ENCODE results near the gene CFAP141.
"Not testable (repeated sequence)": the region's sequence is repeated elsewhere in the genome, so short reads cannot be mapped to it uniquely, and the experiment has no call there.

Gene CFAP141

DNA sequence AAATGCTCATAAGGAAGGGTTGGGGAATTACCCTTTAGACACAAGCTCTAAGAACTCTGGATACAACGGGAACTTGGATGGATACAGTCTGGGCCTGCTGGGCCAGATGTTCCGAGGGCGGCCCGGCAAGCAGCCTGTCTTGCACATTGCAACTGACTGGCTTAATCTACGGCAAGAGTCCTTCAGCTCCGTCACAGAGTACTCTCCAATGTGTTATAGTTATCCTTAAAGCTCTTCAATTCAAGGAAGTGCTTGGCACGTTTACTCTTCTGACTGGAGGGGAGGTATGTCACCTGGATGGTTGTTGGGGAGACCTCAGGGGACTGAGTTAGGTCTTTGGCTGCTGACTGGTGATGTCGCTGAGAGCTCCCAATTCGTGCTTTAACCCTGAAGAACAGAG lies 1.1 kb upstream of the CFAP141 start:
- DNase-seq, result no peak

DNA sequence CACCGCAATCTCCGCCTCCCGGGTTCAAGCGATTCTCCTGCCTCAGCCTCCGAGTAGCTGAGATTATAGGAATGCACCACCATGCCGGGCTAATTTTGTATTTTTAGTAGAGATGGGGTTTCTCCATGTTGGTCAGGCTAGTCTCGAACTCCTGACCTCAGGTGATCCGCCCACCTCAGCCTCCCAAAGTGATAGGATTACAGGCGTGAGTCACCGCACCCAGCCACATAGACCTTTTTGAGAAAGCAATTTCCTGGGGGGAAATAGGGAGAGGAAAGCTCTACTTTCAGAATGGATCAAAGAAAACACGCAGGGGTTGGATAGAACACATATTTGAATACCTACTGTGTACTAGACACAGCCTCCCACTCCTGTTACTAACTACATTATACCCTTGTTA lies 355 bp downstream of the CFAP141 start:
- not testable (repeated sequence) for DNase-seq

DNA sequence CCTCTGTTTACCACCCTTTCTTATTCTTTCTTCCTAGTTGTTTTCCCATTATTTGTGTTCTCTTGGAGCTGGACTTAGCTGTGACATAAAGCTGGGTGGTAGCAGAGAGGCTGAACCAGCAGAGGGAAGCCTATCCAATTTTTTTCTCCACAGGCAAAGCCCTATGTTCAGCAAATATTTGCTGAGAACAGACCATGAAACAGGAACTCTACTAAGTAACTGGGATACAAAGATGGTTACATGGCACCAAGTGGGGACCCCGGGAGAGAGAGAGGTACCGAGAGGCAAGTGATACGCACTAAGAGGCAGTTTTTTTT lies 6.6 kb downstream of the CFAP141 start:
- no peak for DNase-seq

DNA sequence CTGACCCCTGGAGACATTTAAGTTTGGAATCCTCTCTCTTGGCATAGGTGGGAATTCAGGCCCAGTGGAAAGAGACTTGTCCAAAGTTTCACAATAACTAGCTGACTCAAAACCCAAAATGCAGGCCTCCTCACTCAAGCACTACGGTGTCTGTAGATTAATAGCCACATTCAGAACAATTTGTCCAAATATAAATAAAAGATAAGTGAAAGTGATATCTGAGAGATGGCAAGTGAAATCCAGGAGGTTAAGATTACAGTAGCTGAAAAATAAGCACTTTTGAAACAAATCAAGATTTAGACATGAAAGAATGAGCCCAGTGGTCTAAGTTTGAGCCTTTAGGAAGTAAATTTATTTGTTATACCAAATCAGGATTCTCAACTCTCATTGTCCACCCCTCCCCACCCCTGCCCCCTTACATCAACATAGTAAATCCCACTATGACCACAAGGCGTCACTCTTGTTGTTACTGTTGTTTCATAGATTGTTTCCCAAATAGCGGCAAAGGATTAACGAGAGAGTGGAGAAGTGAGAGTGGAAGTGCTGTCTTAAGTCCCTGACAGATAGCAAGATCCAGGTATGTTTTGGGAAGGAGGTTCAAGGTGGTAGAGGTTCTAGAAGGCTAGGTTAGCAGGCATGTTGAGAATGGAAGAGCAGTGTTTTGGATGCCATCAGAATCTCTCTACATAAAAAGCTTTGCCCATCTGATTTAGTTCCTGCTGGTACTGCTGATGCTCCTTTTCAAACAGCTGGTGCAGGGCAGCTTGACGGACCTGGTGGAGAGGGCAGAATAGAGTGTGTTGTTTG lies 7.2 kb downstream of the CFAP141 start:
- peak; percentile 71 to 78 (median 77) for DNase-seq

DNA sequence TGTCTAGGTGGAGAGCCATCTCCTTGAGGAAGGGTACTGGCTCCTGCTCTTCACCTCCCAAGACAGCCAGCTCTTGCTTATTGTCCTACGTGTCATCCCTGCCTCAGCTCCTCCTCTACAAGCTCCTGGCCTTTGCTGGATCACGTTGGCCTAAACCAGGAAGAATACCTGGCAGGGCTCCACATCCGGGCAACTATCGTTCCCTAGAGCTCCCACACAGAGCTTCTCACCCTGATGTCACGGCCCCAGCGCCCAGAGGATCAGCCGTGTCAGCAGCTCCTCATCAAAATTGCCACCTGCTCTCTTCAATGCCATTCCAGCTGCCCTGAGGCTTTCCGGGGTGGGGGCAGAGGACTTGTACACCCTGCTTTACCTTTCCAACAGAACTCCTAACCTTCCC lies 12.3 kb downstream of the CFAP141 start:
- no peak for DNase-seq

DNA sequence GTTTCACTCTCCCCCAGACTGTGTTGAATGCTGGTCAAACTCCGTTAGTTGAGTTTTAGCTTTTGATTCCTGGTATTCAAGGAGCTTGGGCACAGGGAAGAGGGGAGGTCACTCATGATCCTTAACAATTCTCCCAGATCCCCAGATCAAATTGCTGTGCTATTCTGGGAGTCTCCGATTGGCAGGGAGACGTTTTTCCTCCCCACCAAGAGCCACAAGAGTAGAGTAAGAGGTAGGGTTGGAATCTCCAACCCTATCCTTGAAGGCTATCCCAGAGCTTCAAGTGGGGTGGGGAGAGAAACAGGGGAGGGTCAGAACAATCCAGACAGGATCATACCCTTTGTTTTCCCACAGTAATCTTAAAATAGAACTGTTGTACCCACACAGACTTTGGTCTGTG lies 13.7 kb downstream of the CFAP141 start:
- no peak for DNase-seq

DNA sequence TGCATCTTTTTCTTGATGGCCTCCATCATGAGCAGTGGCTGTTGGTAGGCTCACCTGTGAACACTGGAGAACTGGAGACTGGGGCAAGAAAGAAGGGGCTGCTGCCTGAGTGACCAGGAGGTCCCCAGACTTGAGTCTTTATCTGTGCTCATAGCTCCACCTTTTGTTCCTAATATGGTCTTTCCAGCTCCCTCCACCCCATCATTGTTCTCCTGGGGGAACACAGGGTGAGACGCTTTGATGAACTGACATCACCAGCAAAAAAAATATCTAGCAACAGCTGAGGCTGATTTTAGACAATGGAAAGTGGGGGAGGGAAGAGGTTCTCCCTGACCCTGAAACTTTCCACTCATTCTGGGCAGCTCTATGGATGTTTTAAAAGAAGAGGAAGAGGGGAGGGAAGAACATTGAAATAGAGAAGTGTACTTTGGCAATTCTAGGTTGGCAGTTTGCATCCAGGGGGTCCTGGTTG lies 14.1 kb downstream of the CFAP141 start, which contains the start of gene TPM3:
TSS of gene TPM3 (minus strand) at position 111 of the 472 bp plus-strand sequence. CDS start at position 29, 82 bp downstream.
- DNase-seq, result peak in 2 of 3 donors; percentile 39

DNA sequence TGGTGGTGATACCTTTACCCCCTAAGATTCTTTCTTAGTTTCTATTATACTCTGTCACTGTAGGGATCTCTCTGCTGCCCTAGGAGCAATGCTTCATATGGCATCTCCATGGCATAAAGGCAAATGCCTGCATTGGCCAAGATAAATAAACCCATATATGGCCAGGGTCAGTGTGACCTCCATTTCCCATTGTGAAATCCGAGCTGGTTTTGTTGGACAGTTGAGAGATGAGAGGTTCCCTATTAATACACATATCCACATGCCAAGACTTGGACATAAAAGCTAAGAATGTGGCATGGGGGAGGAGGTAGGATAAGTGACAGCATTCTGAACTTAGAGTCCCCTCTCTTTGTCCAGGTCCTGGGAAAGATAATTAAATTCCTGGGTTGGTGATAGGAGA lies 15.6 kb downstream of the CFAP141 start:
- DNase-seq, result no peak

DNA sequence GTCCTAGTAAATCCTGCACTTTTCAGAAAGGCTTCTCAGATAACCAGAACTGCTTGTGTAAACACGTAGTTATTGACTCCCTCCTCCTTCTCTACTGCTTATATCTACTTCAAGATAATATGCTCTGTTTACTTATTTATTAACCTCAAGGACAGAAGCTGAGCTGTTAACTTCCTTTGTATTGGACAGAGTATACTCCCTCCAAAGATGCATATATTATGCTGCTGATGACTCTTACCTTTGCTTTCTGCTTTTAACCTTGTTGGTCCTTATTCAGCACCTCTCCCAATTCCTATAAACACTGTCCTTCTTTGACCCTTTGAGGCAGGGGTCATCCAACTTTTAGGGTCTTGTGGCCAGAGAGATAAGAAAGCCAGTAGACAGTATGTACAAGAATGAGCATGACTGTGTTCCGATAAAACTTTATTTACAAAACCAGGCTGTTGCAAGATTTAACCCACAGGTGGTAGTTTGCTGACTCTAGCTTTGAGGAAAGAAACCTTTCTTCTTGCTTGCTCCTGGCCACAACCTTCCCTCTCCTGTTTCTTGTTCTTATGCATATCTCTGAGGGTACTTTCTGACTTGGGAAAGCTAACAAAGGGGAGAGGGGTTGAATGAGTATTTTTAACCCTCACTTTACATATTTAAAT lies 19.2 kb downstream of the CFAP141 start:
- DNase-seq, result no peak

DNA sequence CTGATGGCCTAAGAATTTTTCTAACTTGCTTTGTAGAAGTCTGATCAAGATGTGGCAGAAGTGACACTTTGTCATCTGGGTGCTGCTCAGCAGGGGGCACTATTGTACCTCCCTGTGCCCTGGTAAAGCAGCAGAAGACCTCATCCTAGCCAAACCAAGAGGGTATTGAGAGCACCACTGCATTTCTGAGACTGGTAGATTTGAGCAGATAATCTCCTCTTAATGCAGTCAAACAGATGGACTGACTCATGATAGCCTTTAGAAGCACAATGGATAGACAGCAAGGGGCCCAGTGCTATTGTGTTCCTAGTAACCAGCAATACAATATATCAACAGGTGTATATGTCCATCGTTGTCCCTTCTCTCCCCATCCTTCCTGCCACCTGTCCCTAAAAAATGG lies 20.0 kb downstream of the CFAP141 start:
- peak; percentile 78 to 83 (median 80) for DNase-seq

DNA sequence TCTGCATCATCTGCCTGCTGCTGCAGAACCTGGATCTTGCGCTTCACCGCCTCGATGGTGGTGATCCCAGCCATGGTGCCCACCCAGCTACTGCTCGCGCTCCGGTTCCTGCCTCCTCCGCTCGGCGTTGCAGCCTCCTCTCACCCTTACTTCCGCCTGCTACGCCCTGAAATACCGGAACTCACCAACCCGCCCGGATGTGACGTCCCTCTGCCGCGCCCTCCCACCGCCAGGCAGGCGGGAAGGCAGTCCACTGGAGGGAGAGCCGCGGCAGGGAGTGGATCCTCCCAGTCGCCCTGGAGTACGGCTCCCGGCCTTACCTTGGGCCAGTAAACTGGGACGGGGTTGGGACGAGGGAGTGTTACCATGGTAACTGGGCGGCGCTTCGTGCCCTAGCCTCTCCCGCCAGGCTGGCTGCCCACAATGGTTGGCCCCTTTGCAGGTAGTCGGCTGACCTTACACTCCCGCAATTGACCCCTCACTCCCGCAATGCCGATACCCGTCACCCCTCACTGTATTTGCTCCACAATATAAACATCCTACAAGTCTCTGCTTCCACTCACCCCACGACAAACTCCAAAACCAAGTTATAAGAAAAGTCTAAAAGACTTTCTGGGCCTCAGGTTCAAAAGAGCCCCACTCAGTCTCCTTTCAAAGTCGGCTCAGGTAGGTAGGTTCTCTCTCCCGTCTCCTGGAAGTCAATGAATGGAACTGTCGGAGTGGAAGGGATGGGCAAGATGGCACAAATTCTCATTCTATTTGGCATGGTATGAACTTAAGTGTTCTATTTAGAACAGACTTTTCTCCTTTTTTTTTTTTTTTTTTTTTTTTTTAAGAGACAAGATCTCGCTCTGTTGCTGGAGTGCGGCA lies 22.9 kb downstream of the CFAP141 start:
- peak; percentile 97 for DNase-seq

DNA sequence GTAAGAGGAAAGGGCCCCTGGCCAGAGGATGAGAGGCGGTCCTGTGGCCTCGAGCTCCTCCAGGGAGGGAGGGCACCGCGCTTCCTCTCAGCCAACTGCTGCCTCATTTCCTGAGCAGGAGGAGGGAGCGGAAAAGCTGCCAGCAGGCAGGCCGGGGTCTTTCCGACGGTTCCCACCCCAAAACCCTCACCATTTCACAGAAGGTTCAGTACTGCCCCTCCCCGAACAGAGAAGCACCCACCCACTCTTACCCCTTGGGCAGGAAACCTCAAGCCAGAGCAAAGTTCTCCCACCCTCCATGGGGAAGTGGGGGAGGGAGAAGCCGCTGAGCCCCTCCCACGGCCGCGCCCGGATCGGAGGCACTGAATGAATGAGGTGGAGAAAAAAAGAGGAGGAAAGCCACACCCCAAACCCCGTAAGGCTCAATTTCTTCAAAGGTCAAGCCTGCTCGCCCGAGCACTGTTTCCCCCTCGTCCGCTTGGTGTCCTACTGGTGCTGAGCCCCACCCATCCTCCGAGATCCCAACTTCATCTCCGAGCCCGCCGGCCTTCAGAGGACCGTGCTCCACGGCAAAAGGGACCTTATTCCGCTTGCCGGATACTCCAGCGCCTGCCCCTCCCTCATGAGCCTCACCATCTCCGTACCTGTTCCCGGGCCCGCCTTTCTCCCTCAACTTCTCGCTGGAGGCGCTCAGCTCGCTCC lies 23.6 kb downstream of the CFAP141 start:
- DNase-seq, result peak; percentile 89 to 94 (median 93)

DNA sequence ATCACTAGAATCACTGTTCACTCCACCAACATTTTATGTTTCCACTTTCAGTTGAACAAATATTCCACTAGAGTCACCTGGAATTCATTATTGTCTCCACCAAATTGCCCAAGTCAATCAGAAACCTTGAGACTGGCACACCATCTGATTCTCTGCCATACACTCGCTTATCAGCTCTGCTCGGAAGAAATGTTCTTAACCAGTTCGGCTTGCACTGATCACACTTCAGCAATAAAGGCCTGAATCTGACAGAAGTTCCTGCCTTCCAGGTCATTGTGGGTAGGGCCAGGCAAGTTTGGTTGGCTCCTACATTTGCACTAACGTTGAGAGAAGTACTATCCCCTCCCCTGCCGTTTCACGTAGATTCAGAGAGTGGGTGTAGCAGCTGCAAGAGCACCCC lies 24.2 kb downstream of the CFAP141 start:
- DNase-seq, result no peak

DNA sequence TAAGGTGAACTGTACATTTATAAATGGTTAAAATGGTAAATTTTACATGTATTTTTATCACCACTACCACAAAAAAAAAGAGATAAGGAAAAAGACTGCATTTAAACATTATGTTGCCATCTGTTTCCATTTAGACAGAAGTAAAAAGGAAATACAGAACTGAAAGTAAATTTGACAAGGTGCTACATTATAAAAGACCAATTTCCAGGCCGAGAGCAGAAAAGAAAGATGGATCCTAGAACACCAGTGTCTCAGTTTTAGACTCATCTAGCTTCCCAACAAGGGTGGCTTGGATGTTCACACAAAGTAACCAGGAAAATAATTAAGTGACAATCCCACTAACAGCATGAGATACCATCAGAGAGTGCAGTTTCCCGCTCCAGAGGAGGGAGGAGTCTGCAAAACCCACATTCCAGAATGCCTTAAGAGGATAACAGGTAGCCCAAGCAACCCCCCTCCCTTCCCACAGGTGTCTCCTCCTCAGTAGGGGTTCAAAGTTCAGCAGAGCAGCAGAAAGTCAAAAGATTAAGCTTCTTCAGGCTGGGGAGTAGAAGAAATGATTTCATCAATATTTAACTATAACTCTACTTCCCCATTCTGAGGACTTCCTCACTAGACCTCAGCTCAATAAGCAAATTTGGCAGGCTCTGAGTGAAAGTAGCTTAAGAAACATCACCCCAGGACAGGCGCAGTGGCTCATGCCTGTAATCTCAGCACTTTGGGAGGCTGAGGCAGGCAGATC lies 26.0 kb downstream of the CFAP141 start:
- peak; percentile 83 to 93 (median 89) for DNase-seq

DNA sequence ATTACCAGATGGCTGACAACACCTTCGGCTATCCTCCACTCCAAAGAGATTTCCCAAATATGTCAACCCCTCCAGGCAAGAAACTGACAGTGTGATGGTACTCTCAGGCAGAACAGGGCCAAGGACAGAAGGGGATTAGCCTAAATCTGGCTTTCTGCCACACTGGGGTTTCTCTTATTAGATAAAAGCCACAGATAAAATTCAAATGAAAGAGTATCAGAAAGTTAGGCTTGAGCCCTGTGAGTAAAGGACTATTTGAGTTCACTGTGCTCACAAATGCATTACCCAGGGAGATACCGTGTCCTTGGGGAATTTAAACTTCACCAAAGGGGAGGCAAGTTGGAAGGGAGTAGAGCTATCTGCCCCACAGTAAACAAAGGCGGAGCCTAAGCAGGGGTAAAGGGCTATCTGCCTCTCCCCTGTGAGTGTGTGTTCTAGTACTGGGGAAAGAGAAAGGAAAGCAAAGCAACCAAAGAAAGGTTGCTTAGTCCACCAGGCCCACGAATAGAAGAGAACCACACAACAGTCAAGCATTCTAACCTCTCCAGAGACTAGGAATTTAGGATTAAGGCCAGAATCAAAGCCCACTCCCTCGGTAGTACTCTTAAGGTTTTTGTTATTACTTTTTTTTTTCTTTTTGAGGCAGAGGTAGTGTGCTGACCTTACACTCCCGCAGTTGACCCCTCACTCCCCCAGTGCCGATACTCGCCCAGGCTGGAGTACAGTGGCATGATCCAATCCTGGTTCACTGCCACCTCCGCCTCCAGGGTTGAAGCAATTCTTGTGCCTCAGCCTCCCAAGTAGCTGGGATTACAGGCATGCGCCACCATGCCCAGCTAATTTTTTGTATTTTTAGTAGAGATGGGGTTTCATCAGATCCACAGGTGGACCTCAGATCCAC lies 27.0 kb downstream of the CFAP141 start:
- DNase-seq, result no peak

DNA sequence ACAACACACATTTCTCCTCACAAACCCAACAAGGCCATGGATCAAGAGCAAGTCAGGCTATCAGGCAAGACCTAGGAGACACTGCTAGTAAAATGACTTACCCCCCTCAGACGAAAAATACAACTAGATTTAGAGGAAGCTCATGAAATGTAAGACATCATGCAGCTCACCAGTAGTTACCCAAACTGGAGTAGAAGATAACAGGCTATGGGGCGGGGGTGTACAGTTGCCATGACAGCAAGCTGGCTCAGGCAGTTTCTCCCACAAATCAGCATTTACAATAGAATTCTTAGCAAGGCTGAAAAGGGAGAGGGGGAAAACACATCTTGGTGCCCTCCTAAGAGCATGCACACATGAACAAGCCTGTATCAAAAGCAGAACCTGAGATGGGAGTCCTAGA lies 28.1 kb downstream of the CFAP141 start:
- peak; percentile 46 to 56 (median 52) for DNase-seq

DNA sequence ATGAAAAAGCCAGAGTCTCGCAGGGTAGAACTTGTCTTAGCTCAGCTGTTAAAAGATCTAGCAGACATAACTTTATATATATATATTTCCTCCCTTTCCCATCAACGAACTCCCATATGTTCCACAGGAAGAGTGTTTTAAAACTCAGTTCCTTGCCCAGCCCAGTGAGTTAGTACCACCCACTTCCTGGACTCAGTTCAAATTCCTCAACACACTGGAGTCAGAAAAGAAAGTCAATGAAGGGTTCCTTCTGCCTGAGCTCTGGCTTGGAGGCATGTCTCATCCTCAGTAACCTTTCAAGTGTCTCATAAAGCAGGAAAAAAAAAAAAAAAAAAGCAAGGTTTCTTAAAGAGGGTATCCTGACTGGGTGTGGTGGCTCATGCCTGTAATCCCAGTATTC lies 29.8 kb downstream of the CFAP141 start:
- DNase-seq, result peak; percentile 52 to 78 (median 58)

DNA sequence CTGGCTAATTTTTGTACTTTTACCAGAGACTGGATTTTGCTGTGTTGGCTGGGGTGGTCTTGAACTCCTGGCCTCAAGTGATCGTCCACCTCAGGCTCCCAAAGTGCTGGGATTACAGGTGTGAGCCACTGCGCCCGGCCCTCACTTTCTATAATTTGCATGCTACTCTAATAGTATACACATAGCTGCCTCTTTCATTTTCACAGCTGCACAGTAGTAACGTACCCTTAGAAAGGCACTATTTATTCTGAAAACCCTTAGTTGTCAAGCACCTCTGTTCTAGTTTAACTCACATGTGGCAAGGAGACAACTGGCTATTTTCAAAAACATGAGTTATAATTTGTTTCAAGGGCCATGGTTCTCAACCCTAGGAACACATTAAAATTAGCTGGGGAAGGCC lies 31.5 kb downstream of the CFAP141 start:
- DNase-seq, result no peak

DNA sequence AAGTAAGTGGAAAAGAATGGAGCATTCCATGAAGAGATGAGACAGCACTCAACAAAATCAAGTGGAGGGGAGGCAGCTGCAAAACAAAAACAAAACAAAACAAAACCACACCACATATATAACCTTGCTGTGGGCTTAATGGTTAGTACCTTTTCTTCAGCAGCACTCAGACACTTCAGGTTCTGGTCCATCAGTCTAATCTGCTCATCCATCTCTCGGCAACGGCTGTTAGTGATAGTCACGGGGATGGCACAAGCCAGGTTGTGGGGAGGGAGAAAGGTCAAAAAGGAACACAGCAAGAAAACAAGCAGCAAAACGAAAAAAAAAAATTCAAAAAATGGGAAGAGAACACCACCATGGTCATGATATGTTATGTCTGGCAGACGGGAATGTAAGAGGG lies 34.3 kb downstream of the CFAP141 start:
- no peak for DNase-seq

DNA sequence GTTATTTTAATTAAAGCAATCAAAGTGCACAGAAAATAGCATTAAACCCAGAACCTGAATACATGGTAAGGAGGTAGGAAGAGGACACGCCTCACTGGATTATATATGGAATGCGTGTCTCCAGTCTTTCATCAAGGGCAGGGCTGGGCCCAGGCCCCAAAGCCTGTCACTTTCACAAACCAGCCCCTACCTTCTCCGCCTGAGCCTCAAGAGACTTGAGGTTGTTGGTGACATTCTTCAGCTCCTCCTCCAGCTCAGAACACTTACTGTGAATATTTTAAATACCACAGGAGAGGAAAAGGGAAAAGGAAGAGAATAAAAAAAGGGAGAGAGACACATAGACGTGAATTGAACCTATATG lies 34.9 kb downstream of the CFAP141 start:
- DNase-seq, result no peak
